Astrocyte (in vitro differentiated cells and primary cell): ENCODE measurements around the gene ALK.

Experiments used
- CTCF ChIP-seq: IDR thresholded peaks from 2 replicates; pipeline ENCODE4 v1.5.1; 2011; ENCODE audit warnings: low read depth, mild to moderate bottlenecking, inconsistent platforms, low read length, moderate library complexity; ENCODE audit not compliant: insufficient read depth
- EZH2 ChIP-seq: IDR thresholded peaks from 2 replicates; pipeline ENCODE4 v1.6.1; 2012; ENCODE audit warnings: mild to moderate bottlenecking, low read length, inconsistent platforms; ENCODE audit not compliant: insufficient read depth

DNA sequence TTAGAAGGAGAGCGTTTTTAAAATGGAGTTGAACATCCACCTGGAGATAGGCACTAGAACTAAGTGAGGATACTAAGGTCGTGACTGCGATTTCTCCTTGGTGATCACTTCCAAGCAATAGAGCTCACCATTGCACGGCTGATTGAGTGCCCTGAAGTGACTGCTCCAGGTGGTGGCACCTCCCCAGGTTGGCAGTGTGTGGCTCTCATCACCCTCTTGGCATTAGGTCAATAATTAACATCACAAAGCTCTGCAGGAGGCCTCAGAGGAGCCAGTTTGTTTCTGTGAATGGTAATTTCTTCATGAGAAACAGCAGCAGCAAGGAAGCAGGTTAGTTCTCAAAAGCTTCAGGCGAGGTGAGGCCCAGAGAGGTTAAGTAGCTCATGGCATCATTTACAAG is 546.6 kb downstream of the ALK start:
- TF ChIP-seq CTCF, result no peak
- no peak for TF ChIP-seq EZH2
